ENCODE results near the gene BMPR2. TPM values are rescaled to one million over a fixed set of nuclear protein-coding genes. Genes with fewer than 3 reads are reported as not detected.
"Not testable (repeated sequence)": the region's sequence is repeated elsewhere in the genome, so short reads cannot be mapped to it uniquely, and the experiment has no call there.

BMPR2 gene
- total RNA-seq, 2 experiments from 2014 or later = 12.8 to 14.6 TPM

DNA sequence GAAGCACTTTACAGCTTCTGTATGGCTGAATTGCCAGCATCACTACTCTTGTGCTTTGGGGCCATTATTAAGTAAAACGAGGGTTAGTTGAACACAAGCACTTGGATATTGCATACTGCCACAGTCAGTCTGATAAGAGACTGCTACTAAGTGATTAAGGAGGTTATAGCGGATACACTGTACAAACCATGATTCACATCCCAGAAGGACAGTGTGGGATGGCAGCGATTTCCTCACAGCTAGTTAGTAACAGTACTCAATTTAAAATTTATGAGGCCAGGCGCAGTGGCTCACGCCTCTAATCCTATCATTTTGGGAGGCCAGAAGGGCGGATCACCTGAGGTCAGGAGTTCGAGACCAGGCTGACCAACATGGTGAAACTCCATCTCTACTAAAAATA, 2.6 kb upstream of the BMPR2 start:
- peaks cover 13% of the 10 kb centered on the region for H3K4me1 Mint-ChIP-seq
- no peak overlapping the region for H3K4me3 Mint-ChIP-seq
- peaks cover 1% of the 10 kb centered on the region for H3K36me3 Mint-ChIP-seq
- H3K27me3 Mint-ChIP-seq = peaks cover 16% of the 10 kb centered on the region
- no peaks in the 10 kb centered on the region for H3K9me3 Mint-ChIP-seq
- ATAC-seq (ENCODE audit: low read depth) = no peak
- POLR2A ChIA-PET = no interaction called here
- no peak overlapping the region for H3K27ac Mint-ChIP-seq
- DNase-seq = no peak

- H3K36me3 Mint-ChIP-seq; POLR2A ChIA-PET; H3K9me3 Mint-ChIP-seq; ATAC-seq (ENCODE audit: low read depth); H3K4me3 Mint-ChIP-seq; H3K27ac Mint-ChIP-seq; DNase-seq: not testable (repeated sequence)
- H3K4me1 Mint-ChIP-seq = peaks cover 17% of the 10 kb centered on the region
- H3K27me3 Mint-ChIP-seq = peaks cover 16% of the 10 kb centered on the region
These were observed 1.7 kb upstream of the BMPR2 start for GRCh38 chr2:202374383-202374782.

DNA sequence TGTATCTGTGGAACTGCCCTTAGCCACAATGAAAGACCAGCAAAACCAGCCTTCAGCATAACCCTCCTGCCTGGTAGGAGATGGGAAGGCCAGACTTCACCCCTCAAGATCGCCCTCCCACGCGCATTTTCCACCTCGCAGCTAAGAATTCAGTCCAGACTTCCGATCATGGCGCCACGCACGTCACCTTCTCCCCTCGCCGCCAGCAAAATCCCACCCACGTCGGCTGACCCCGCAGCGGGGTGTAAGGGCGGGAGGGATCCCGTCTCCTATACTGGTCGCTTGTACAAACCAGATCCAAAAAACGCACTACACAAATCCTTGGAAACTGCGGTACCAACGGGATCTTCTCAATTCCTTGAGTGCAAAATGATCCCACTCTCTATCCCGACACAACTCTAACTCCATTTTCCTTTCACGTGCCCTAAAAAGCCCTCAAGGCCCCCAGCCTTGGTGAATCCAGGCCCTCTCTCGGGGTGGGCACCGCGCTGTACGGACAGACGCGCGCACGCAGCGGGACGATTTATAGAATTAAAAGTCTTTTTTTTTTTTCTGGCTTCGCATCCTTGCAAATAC, 1.0 kb upstream of the BMPR2 start:
- Mint-ChIP-seq H3K4me3 (peak overlapping the region; percentile 98), H3K36me3 (peaks cover 1% of the 10 kb centered on the region), H3K9me3 (no peaks in the 10 kb centered on the region), H3K27me3 (peaks cover 16% of the 10 kb centered on the region), H3K4me1 (peaks cover 20% of the 10 kb centered on the region), H3K27ac (peak overlapping the region; percentile 82)
- POLR2A ChIA-PET = no interaction called here
- DNase-seq (peak; percentile 44), ATAC-seq (ENCODE audit: low read depth) (no peak)

DNA sequence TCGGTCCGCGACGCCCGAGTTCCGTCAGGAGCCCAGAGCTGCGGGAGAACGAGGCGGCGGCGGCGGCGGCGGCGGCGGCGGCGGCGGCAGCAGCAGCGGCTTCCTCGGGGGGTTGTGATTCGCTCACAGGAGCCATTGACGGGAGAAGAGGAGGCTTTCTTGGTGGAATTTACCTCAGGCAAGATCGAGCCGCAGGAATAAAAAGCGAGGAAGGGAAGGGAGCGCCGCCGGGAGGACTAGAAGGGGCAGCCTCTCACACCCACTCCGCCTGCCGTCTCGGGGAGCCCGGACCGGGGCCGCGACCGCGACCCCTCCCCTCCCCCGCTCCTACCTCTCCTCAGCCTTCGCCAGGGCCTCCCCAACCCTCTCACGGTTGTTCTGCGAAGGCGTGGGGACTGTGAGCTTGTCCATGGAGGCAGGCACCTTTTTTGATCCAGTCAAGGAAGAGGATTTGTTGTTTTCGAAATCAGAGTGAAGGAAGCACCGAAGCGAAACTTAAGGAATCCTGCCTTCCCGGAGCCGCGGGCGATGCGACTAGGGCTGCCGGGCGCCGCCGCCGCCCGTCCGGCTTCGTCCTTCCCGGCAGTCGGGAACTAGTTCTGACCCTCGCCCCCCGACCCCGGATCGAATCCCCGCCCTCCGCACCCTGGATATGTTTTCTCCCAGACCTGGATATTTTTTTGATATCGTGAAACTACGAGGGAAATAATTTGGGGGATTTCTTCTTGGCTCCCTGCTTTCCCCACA, 506 bp downstream of the BMPR2 start:
- DNase-seq (peak; percentile 68), ATAC-seq (ENCODE audit: low read depth) (peak; percentile 22)
- Mint-ChIP-seq H3K36me3 (peaks cover 5% of the 10 kb centered on the region), H3K27ac (peak overlapping the region; percentile 89), H3K4me1 (peaks cover 24% of the 10 kb centered on the region), H3K9me3 (peaks cover 2% of the 10 kb centered on the region), H3K27me3 (peaks cover 14% of the 10 kb centered on the region), H3K4me3 (peak overlapping the region; percentile 98)
- POLR2A ChIA-PET = interaction anchor here (1.0 kb wide), 1 partner anchor 110 kb away, joined by 3 read pairs; no protein-coding TSS in a partner anchor

DNA sequence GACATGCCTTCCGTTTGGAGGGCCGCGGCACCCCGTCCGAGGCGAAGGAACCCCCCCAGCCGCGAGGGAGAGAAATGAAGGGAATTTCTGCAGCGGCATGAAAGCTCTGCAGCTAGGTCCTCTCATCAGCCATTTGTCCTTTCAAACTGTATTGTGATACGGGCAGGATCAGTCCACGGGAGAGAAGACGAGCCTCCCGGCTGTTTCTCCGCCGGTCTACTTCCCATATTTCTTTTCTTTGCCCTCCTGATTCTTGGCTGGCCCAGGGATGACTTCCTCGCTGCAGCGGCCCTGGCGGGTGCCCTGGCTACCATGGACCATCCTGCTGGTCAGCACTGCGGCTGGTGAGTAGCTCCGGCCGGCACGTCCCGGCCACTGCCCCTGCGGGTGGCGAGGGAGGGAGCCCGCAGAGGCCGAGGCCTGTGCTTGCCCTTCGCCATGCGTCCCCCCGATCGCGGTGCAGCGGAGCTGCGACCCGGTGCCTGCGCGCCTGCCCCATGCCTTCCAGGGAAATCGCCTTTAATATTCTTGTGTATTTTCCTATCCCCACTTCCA, 1.2 kb downstream of the BMPR2 start:
- Mint-ChIP-seq H3K27me3 (peaks cover 14% of the 10 kb centered on the region), H3K36me3 (peaks cover 5% of the 10 kb centered on the region), H3K4me1 (peaks cover 24% of the 10 kb centered on the region), H3K27ac (peak overlapping the region; percentile 89), H3K9me3 (peaks cover 2% of the 10 kb centered on the region), H3K4me3 (peak overlapping the region; percentile 98)
- POLR2A ChIA-PET = interaction anchor here (0.6 to 1.0 kb wide), 2 partner anchors 110 to 113 kb away, joined by 3 to 4 read pairs; no protein-coding TSS in a partner anchor
- DNase-seq (peak; percentile 41), ATAC-seq (ENCODE audit: low read depth) (no peak)

DNA sequence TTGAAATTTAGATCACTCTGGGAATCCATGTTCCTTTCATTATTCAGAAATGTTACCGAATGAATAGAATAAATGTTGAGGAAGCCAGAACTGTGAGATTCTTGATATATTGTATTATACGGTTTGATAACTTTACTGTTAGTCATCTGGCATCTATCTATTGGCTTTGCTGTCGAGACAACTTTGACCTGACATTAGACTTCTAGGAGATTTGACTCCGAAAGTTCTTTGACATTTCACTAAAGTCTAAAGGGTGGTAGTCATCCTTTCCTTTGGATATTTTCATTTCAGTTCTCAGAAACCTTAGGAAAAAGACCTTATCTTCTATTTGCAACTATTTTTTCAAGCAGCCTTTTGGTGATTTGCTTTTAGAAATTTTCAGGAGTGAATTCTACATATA, 1.9 kb downstream of the BMPR2 start:
- DNase-seq (no peak), ATAC-seq (ENCODE audit: low read depth) (no peak)
- H3K9me3 Mint-ChIP-seq = peaks cover 2% of the 10 kb centered on the region
- H3K27ac Mint-ChIP-seq = no peak overlapping the region
- H3K4me1 Mint-ChIP-seq = peaks cover 24% of the 10 kb centered on the region
- H3K4me3 Mint-ChIP-seq = peak overlapping the region; percentile 98
- POLR2A ChIA-PET = interaction anchor here (0.5 to 1.0 kb wide), 2 partner anchors 111 to 149 kb away, joined by 3 read pairs; no protein-coding TSS in a partner anchor
- H3K36me3 Mint-ChIP-seq = peaks cover 5% of the 10 kb centered on the region
- peaks cover 12% of the 10 kb centered on the region for H3K27me3 Mint-ChIP-seq

DNA sequence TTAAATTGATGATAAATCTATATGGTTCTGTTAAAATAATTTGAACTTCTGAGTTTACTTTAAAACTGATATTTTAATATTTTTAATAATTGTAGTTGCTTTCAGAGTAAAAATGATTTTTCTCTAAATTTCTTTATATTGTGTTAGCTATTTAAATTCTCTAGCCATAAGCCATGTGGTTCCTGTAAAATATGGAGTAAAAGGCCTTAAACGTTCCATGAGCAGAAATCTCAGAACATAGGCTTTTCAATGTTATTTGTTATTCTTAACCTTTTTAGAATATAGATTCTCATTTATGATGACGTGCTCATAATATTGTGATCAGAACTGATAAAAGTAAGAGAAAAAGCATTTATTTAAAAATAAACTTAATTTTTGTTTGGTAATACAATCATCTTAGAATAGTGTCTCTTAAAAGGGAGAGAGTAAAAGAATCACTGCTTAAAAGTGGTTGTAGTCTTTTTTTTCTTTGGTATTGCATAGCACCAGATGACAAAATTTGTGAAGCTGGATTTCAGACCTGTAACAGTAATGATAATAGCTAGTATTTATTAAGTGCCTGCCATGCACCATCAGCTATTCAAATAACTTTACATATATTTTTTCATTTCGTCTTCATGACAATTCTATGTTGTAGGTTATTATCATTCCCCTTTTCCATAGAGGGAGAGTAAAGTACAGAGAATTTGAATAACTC, 2.7 kb downstream of the BMPR2 start:
- H3K27ac Mint-ChIP-seq = no peak overlapping the region
- H3K36me3 Mint-ChIP-seq = peaks cover 5% of the 10 kb centered on the region
- ATAC-seq (ENCODE audit: low read depth) (no peak), DNase-seq (no peak)
- peak overlapping the region; percentile 98 for H3K4me3 Mint-ChIP-seq
- peaks cover 24% of the 10 kb centered on the region for H3K4me1 Mint-ChIP-seq
- peaks cover 6% of the 10 kb centered on the region for H3K27me3 Mint-ChIP-seq
- peaks cover 2% of the 10 kb centered on the region for H3K9me3 Mint-ChIP-seq
- POLR2A ChIA-PET = no interaction called here

GRCh38 chr2:202382684-202383083, 6.6 kb downstream of the BMPR2 start:
- Mint-ChIP-seq H3K9me3 (peaks cover 2% of the 10 kb centered on the region), H3K4me3 (no peak overlapping the region), H3K36me3 (peaks cover 6% of the 10 kb centered on the region), H3K27me3 (no peaks in the 10 kb centered on the region), H3K4me1 (peaks cover 22% of the 10 kb centered on the region), H3K27ac (no peak overlapping the region)
- ATAC-seq (ENCODE audit: low read depth) = no peak
- no peak for DNase-seq
- POLR2A ChIA-PET = no interaction called here

DNA sequence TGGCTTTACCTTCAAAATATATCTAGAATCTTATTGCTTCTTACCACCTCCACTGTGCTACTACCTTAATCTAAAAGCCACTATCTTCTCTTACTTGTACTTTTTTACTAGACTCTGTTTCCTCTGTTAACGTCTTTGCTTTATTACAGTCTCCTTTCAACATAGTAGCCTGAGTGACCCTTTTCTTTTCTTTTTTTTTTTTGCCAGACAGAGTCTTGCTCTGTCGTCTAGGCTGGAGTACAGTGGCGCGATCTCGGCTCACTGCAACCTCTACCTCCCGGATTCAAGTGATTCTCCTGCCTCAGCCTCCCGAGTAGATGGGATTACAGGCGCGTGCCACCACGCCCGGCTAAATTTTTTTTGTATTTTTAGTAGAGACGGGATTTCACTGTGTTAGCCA, 10.4 kb downstream of the BMPR2 start:
- DNase-seq; H3K4me1 Mint-ChIP-seq; H3K36me3 Mint-ChIP-seq; POLR2A ChIA-PET; H3K27ac Mint-ChIP-seq; ATAC-seq (ENCODE audit: low read depth); H3K27me3 Mint-ChIP-seq; H3K4me3 Mint-ChIP-seq; H3K9me3 Mint-ChIP-seq: not testable (repeated sequence)

DNA sequence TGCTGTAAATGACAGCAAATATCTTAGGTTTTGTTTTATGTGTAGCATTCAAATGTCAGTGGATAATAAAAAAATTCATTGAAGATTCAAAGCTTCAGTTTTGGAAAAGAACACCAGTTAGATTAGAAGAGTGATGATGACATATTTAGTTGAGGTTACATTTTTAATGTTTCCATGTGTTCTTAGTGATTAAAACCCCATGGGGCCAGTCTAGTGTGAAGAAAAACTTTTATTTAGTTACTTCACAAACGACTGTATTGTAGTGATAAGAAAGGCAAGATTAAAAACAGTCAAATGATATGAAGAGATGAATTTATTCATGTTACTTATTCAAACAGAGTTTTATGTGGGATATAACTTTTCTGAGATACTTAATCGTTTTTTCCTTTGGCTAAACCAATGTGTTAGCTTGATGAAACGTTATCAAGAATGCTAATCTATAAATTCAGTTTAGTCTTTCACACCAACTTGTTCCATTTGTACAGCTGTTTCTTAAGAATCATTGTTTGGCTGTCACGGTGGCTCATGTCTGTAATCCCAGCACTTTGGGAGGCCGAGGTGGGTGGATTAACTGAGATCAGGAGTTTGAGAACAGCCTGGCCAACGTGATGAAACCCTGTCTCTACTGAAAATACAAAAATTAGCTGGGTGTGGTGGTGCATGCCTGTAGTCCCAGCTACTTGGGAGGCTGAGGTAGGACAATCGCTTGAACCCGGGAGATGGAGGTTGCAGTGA, 11.6 kb downstream of the BMPR2 start:
- H3K27me3 Mint-ChIP-seq = no peaks in the 10 kb centered on the region
- H3K4me3 Mint-ChIP-seq = no peak overlapping the region
- POLR2A ChIA-PET = no interaction called here
- H3K9me3 Mint-ChIP-seq = no peaks in the 10 kb centered on the region
- H3K36me3 Mint-ChIP-seq = peaks cover 3% of the 10 kb centered on the region
- peaks cover 5% of the 10 kb centered on the region for H3K4me1 Mint-ChIP-seq
- no peak for ATAC-seq (ENCODE audit: low read depth)
- DNase-seq = no peak
- no peak overlapping the region for H3K27ac Mint-ChIP-seq

DNA sequence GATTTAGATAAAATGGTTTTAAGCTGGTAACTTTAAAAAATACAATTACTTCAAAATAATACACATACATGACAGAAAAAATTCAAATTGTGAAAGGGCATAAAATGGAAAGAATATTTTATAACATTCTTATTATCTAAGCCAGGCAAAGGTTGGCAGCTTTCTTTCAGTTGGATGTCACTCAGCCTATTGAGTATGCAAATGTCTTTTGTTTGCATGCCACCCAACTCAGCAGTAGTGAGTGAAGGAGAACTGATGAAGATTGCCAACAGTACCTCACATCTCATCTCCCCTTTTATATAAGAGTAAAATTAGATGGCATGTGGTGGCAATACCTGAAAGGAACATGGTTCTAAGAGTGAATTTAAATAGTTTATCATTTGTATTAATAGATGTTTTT, 24.8 kb downstream of the BMPR2 start:
- ATAC-seq (ENCODE audit: low read depth) (no peak), DNase-seq (no peak)
- POLR2A ChIA-PET = no interaction called here
- Mint-ChIP-seq H3K4me3 (no peak overlapping the region), H3K9me3 (no peaks in the 10 kb centered on the region), H3K27ac (no peak overlapping the region), H3K36me3 (no peaks in the 10 kb centered on the region), H3K27me3 (no peaks in the 10 kb centered on the region), H3K4me1 (peaks cover 2% of the 10 kb centered on the region)

- ATAC-seq (ENCODE audit: low read depth) = no peak
- POLR2A ChIA-PET = no interaction called here
- Mint-ChIP-seq H3K27ac (no peak overlapping the region), H3K4me1 (no peaks in the 10 kb centered on the region), H3K9me3 (no peaks in the 10 kb centered on the region), H3K36me3 (peaks cover 2% of the 10 kb centered on the region), H3K4me3 (no peak overlapping the region), H3K27me3 (no peaks in the 10 kb centered on the region)
- DNase-seq = no peak
These were observed 29.7 kb downstream of the BMPR2 start for GRCh38 chr2:202405798-202406197.

- Mint-ChIP-seq H3K27me3 (no peaks in the 10 kb centered on the region), H3K9me3 (no peaks in the 10 kb centered on the region), H3K4me1 (no peaks in the 10 kb centered on the region), H3K36me3 (peaks cover 2% of the 10 kb centered on the region), H3K27ac (no peak overlapping the region), H3K4me3 (no peak overlapping the region)
- DNase-seq (no peak), ATAC-seq (ENCODE audit: low read depth) (no peak)
- POLR2A ChIA-PET = no interaction called here
These were observed 30.4 kb downstream of the BMPR2 start for GRCh38 chr2:202406445-202406978.
